DND-41 (cell line): ENCODE data around the gene P4HA1.

Experiments used
- EZH2 ChIP-seq: IDR thresholded peaks from 3 replicates; pipeline ENCODE4 v1.6.1; 2012; ENCODE audit warnings: borderline replicate concordance, low read depth, mild to moderate bottlenecking, moderate library complexity, low read length, inconsistent platforms; ENCODE audit not compliant: severe bottlenecking
- TF ChIP-seq, protein P1 (sequence below): IDR thresholded peaks from 2 replicates; pipeline ENCODE4 v1.5.1; 2012; ENCODE audit warnings: borderline replicate concordance, low read length, moderate library complexity, mild to moderate bottlenecking; ENCODE audit not compliant: poor library complexity, severe bottlenecking; ENCODE audit errors: extremely low read depth

DNA sequence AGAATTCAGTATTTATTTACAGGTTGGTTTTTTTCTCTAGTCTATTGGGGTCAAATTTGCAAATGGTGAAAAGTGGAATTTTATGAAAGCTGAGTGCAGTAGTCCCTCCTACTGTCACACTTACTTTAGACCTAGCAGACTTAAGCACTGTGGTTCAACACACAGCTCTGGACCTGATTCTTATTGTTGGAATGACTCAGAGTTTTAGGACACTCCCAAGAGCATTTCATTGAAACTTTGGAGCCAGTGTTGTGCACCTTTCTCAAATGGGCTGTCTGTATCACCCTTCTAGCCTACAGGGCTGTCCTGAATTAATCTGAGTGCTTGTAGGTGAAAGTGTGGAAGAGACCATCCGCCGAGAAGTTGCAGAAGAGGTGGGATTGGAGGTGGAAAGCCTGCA lies 29.7 kb upstream of the P4HA1 start:
- TF ChIP-seq, protein P1, sequence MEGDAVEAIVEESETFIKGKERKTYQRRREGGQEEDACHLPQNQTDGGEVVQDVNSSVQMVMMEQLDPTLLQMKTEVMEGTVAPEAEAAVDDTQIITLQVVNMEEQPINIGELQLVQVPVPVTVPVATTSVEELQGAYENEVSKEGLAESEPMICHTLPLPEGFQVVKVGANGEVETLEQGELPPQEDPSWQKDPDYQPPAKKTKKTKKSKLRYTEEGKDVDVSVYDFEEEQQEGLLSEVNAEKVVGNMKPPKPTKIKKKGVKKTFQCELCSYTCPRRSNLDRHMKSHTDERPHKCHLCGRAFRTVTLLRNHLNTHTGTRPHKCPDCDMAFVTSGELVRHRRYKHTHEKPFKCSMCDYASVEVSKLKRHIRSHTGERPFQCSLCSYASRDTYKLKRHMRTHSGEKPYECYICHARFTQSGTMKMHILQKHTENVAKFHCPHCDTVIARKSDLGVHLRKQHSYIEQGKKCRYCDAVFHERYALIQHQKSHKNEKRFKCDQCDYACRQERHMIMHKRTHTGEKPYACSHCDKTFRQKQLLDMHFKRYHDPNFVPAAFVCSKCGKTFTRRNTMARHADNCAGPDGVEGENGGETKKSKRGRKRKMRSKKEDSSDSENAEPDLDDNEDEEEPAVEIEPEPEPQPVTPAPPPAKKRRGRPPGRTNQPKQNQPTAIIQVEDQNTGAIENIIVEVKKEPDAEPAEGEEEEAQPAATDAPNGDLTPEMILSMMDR: no peak
- TF ChIP-seq EZH2: no peak
